Activated CD4-positive, alpha-beta T cell treated with anti-CD3 and anti-CD28 coated beads for 24 hours (primary cell): Measurements from ENCODE around the gene MACO1.
"Not testable (repeated sequence)": the region's sequence is repeated elsewhere in the genome, so short reads cannot be mapped to it uniquely, and the experiment has no call there.

Source experiments
- DNase-seq, 2 donors: peaks; one replicate each; pipeline ENCODE4 v3.0.0-alpha.2; 2020; ENCODE audit warnings: low read depth in 2 of 2

Gene MACO1

DNA sequence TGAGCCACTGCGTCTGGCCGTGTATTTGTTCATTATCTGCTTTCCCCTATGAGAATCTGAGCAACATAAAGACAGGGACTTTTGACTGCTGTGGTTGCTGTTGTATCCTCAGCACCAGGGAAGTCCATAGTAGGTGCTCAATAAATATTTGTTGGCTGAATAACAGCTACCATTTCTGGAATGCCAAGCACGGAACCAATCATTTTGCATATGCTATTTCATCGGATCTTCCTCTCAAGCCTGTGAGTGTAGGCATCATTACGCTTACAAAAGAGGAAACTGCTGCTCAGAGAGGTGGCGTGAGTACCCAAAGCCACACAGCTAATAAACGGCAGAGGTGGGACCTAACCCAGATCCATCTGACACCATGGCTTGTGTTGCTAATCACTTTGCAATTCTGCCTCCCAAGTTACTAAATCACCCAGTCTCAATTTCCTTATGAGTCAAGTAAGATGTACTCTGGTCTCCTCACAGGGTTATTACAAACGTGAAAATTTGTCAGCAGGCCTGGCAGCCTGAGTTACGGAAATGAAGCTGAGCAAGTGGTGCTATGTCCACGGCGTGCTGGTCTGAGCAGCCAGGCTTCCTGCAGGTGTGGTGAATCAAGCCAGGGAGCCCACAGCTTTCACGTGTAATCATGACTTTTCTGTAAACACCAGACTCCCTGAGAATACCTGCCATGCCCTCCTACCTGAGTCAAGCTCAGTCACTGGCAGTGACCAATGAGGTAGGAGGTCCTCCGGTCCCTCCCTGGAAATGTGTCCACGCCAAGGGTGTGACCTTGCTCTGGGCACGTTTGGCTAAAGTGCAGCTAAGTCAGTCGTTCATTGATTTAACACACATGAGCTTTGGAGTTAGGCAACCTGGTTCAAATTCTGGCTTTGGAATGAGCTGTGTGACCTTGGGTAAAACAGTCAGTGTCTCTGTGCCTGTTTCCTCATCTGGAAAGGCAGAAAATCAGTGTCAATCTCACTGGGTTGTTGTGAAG lies 5.3 kb upstream of the MACO1 start:
- no peak for DNase-seq

DNA sequence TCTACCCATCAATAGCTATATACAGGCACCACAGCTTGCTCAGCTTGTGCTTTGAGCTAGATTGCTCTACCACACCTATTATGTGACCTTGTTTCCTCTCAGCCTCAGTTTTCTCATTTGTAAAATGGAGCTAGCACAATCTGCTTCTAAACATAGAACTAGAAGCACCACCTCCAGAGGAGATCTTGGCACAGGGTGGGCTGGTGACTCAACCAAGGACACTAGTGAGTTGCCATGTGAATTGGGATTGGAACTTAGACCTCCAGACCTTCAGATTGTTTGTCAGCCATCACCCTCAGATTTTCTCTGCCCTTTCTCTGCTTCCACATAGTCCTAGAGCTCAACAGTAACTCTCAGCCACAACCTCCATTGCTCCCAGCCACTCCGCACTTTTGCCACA lies 3.0 kb upstream of the MACO1 start:
- DNase-seq, result no peak

DNA sequence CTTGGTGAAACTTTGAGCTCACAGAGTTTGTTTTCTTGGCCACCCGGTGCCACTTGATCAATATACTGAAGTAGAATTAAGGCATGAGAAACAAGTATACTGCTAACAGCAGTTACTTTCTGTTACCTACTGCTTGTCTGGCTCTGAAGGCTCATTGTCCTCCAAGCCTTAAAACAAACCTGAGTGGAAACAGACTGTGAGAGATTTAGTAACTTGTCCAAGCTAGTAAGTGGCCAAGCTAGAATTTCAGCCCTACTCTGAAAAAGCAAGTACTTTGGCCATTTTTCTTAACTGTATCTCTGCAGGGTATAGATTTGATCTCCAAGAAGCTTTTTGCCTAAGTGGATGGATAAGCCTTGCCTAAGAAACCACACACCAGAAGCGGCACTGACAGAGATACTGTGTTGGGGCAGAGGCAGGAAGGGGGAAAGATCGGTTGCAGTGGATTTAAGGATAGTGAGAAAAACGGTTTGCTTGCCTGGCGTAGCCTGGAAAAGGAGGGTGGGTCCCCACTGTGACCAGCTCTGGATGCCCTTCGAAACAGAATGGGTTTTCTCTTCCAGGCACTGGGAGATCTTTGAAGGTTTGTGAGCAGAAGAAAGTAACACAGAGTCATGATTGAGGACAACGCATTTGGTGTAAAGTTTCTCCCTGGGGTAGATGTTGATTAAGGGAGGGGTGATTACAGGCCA lies 2.1 kb upstream of the MACO1 start:
- DNase-seq, result no peak

DNA sequence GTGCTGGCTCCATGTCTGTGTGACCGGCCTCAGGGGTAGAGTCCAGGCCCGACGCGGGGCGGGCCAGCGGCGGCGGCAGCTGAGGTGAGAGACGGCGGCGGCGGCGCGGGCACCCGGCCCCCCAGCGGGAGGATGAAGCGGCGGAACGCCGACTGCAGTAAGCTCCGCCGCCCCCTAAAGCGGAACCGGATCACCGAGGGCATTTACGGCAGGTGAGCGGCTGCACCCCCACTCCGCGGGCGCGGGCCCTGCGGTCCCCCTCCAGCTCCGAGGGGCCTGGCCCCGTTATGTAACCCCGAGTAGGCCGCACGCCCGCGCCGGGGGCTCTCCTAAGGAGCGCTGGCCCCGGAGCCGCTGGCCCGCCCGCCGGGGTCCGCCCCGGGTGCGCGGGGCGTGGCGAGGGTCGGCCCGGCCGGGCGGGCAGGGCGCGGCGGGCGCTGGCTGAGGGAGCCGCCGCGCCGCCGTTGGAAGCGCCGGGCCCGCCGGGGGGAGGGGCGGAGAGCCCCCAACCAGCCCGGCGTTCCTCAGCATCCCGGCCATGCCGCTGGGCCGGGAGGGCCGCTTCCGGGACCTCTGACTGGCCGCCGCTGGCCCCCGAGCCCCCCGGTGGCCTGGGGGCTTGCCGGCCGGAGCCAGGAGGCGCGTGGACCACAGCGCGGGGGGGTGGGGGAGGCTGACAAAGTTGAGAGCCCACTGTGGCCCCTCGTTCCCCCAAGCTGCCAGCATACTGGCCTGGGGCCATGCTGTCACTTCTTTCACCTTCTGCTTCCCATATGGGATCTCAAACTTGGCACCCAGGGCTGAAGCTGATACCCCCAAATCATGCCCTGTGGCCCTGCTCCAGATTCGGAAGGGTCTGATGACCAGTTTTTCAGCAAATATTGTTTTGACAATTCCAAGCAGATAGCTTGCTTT lies 527 bp downstream of the MACO1 start:
- DNase-seq, result no peak

DNA sequence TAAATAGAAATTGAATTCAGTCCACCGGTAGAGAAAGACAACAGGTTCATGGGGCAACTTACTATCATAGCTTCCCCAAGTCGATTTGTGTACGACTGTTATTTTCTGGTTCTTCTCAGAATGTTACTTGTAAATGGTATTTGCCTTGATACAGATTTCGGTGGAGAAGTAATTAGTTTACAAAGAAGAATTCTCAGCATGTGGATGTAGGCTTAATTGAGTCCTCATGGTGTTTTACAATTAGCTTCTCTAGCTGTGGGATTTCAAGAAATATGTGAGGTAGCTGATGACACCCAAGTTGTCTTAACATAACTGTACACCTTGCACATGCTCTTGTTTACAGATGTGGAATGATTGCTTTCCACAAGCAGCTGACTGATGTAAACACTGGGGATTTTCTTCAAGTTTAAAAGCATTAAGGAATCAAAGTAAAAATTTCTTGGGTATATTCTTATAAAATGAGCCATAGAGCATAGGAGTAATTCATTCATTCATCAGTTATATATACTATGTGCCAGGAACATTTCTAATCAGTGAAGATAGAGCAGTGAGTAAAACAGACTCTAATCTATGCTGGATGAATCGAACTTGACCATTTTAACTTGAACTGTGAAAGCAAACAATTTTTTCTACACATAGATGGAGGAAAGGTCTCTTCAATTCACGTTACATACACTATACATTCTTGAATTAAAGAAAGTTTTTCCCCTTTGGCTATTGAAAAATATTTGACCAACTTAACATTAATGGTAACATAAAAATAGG lies 1.4 kb downstream of the MACO1 start:
- no peak for DNase-seq

DNA sequence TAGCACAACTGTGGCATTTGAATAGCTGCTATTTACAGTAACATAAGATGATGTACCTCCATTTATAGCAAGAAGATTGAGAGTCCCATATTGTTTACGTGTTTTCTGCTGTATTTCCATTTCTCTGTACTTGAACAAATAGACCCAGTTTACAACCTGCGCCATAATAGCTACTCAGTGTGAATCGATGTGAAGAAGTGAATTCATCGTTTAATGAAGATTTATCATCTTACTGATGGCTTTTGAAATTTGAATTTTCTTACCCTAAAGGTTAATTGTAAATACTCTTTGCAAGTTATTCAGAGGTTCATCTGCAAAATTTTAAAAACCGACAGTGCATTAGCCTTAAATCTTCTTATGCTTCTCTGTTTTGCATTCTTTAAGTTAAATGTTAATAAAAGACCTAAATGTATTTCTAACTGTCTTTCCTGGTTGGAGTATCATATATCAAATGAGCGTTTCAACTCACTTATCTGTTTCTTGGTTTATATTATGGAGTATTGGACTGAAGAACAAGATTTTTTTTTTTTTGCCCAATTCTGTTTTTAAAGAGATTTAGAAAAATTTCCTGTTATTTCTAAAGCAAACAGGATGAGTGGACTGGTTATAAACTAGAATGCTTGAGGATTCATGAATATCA lies 2.2 kb downstream of the MACO1 start:
- no peak for DNase-seq

DNA sequence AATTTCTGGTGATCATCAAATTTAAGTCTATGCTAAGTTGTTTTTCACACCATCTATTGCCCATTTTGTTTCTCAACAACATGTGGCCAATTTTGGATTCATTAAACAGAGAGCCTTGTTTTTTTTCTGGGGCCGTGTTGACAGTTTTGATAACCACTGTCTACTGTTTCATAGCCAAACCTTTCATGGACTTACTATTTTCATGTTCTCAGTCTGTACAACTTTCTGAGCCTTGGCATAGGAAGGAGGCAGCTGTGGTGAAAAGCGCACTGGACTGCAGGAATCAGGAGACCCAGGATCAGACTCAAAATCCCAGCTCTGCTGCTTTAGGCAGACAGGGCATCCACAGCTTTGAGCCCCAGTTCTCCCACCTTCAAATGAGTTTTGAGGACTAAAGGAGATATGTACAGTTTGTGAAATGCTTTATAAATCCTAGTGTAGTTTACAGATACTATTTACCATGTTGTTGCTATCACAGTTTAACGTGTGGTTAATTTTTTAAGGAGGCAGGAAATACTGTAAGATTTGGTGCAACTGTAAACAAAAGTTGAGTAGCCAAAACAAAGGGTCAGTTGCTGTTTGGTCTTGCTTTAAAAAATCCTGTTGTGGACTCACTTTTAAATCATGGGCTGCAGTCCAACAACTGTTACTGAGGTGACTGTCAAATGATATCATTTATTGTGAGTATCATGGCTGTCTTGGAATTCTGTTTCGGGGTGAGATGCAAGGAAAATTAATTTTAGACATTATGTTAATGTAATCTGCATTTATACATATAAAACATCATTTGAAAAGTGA lies 2.9 kb downstream of the MACO1 start:
- DNase-seq, result no peak

DNA sequence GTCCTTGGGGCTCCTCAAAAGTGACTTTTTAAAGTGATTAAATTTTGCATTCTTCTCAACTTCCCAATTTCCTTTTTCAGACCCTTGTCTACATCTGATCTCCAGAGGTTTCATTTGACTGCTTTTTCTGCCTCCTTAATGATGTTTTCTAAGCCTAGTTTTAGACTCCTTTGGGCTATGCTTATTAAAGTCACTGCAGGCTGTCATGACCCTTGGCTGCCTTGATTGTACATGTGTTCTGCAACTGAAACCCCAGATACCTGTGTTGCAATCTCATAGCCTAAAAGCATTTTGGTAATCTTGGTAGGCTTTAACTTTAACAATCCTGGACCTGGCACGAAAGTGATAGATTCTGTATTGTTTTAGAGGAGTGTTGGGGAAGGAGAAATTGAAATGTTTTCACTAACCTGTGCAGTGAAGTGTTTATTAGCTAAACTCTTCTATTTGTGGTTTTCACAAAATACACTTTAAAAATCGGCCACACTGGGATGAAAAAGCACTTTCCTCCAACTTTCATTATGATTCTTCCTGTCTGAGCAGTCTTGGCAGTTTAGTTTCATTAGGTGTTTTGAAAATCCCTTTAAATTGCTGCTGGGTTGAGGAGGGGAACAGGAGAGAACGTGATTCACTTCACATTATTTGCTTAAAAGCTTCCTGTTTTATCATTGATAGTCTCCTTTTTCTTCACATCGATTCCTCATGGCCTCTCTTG lies 4.9 kb downstream of the MACO1 start:
- no peak for DNase-seq

DNA sequence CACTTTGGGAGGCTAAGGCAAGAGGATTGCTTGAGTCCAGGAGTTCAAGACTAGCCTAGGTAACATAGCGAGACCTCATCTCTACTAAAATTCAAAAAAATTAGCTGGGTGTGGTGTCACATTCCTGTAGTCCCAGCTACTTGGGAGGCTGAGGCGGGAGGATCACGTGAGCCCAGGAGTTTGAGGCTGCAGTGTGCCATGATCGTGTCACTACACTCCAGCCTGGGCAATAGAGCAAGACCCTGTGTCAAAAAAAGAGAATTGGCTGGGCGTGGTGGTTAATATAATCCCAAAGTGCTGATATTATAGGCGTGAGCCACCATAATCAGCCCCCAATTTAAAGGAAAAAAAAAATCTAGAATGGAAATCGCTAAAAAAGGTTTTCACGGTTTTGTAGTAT lies 7.0 kb downstream of the MACO1 start:
- DNase-seq, result no peak

DNA sequence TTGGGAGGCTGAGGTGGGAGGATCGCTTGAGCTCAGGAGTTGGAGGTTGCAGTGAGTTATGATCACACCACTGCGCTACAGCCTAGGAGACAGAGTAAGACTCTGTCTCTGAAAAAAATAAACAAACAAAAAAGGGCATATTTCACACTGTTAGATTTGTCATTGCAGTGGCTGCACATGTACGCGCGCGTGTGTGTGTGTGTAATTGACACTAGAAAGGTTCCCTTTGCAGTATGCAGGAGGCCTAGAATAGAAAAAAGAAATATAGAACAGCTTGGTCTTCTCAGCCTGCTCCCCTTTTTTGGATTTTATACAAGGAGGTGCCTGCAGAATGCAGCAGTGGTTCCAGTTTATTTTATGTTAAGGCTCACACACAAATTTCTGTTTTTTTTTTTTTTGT lies 8.6 kb downstream of the MACO1 start:
- no peak for DNase-seq

DNA sequence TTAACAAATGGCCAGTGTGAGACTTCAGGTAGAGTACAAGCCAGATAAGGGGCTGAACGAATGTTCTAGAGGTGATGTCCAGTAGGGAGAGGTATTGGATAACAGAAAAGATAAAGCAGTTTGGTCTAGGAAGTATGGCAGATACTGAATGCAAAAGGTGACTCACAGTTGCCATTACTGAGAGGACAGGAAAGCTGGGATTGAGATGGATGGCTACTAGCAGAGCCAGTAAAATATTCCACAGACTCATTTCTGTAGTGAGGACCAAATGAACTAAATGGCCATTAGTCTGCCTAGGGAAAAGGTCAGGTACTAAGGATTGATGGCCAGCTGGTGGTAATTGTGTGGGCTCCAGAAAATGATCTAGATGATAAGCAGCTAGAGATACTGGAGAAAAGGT lies 11.5 kb downstream of the MACO1 start:
- DNase-seq, result no peak

DNA sequence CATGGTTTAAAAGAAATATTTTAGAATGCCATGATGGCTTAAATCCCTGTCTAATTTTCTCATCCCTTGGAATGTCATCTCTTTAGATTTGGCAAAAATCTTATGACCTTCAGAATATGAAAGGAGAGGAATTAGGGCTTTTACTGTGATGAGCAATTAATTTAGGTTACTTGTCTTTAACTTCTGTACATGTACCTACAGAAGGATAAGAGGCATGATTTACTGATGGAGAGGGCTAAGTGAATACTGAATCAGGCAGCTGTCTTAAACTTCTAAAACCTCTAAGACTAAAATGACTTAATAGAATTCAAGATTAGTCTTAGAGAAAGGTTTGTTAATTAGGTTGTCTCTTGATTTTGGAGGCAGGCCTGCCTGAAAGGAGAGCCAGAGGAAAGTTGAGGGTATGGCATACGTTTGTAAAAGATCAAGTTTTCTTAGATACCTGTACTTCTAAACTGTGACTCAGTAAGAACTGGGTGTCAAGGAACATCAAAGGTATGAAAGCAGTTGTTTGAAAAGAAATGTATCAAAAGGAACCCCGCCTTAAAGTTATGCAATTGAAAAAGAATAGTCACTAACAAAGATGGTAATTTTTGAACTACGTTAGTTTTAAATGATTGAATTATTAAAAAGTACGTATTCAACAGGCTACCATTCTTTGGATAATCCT lies 12.5 kb downstream of the MACO1 start:
- DNase-seq, result no peak

DNA sequence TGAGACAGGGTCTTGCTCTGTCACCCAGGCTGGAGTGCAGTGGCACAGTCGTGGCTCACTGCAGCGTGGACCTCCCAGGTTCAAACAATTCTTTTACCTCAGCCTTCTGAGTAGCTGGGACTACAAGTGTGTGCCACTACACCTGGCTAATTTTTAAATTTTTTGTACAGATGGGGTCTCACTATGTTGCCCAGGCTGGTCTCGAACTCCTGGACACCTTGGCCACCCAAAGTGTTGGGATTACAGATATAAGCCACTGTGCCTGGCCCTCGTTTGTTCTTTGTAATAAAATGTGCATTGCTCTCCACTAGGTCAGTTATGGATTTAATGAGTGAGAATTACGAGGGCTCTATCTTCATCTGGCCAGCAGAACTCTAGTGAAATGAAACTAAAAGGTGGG lies 13.9 kb downstream of the MACO1 start:
- not testable (repeated sequence) for DNase-seq

DNA sequence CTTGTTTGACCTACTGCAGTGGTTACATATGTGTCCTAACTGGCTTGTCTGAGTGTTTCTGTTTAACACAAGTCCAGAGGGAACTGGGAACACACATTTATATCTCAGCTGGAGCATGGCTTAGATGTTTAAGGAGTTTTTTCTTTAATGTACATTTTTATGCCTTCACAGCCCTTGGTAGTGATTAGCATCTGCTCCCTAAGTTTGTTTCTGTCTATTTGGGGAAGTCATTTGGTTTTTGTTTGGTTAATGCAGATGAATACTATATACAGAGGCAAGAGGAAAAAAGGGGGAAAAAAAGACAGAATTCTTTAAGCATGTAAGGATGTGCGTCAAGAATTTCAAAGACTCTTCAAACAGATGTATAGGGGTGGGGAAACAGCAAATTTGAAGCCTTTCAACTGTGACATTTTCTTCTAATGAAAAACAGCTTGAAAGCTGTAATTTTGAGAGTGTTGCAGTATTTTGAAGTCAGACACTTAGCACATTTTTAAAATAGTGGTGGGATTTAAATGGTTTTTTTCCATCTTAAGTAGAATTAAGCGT lies 15.4 kb downstream of the MACO1 start:
- no peak for DNase-seq

DNA sequence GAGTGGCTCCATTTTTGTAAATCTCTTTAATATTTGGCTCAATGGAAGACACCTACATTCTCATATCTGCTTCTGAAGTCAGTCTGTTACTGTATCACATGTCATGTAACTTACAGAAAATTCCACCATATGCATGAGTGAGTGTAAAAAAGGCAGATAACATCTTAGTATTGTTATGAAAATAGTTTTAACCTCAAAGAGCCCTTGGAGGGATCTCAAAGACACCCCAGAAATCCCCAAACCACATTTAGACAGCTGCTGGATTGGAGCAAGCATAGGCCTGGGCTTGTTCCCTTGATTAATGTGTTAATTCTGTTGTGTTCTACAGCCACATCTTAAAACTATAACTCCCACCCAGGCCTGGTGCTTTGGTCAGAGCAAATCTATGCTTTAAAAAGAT lies 16.9 kb downstream of the MACO1 start:
- no peak for DNase-seq

DNA sequence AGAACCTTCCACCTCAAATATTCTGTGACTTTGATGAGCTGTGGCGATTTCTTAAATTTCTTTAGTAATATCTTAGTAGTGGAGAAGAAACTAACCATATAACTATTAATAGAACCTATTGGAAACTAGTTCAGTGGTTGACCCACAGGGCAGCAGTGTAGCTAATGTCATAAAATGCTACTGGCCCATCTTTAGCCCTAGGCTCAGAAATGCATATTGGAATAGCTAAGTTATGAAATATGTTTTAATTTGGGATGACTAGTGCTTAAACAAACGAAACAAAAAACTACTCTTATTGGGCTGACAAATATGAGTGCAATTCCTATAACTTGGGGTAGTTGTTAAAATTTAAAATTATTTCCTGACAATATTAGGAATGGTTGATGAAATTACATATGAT lies 20.2 kb downstream of the MACO1 start:
- DNase-seq, result no peak

DNA sequence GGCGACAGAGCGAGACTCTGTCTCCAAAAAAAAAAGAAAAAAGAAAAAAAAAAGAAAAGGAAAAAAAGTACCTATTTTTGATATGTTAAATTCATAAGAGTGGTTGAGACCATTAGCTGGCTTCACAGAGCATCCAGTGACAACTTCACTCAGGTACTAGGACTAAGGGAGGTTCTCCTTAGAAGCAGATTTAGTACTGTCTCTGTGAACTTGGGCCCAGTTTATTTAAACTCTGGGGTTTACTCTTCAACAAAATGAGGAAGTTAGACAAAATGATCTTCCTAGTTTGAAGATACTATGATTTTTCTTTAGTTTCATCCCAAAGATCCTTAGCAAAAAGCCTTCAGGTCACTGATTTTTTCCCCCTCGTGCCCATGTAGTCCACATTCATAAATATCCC lies 21.2 kb downstream of the MACO1 start:
- DNase-seq, result no peak

DNA sequence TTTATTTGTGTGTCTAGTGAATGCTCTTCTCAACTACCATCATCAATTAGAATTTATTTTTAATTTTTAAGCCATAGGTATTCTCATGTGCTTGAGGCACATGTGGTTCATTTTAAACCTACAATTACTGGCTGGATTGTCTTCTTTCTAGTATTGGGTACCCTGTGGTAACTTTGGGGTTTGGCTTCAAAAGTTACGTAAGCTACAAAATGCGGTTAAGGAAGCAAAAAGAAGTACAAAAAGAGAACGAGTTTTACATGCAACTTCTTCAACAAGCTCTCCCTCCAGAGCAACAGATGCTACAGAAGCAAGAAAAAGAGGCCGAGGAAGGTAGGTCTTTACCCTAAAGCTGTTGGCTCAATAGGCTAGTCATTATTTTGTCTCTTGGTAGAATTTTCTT lies 25.8 kb downstream of the MACO1 start:
- no peak for DNase-seq
